Mesenchymal stem cell (in vitro differentiated cells and primary cell): ENCODE results near the gene RPS16.
A peak's percentile ranks its signal among the peaks of the same experiment; 100 is the strongest.

Experiments
- DNase-seq: peaks from one replicate; pipeline ENCODE4 v3.0.0-alpha.2; 2013
- H2AFZ ChIP-seq: one replicate; pipeline ENCODE4 v1.6.1; 2013; ENCODE audit warnings: low read depth, mild to moderate bottlenecking, control low read depth, inconsistent platforms, low read length, moderate library complexity
- H2AK5ac ChIP-seq: 2 replicates; pipeline ENCODE4 v1.6.1; 2013; ENCODE audit warnings: low read length, moderate library complexity, mild to moderate bottlenecking, inconsistent platforms; ENCODE audit not compliant: severe bottlenecking
- H2BK120ac ChIP-seq: one replicate; pipeline ENCODE4 v1.6.1; 2013; ENCODE audit warnings: low read depth, mild to moderate bottlenecking, inconsistent platforms, low read length, moderate library complexity
- H2BK12ac ChIP-seq, 2 experiments: one replicate each; pipeline ENCODE4 v1.6.1; 2013; ENCODE audit warnings: inconsistent platforms in 2 of 2, low read length in 2 of 2, mild to moderate bottlenecking in 2 of 2, moderate library complexity in 2 of 2, control low read depth in 1 of 2
- H2BK15ac ChIP-seq: one replicate; pipeline ENCODE4 v1.6.1; 2013; ENCODE audit warnings: mild to moderate bottlenecking, low read depth, inconsistent platforms; ENCODE audit not compliant: poor library complexity, severe bottlenecking
- H2BK5ac ChIP-seq: 2 replicates; pipeline ENCODE4 v1.6.1; 2013; ENCODE audit warnings: low read depth, mild to moderate bottlenecking, low read length, control low read depth, inconsistent platforms; ENCODE audit not compliant: poor library complexity, severe bottlenecking
- H3K14ac ChIP-seq, 2 experiments: one replicate each; pipeline ENCODE4 v1.6.1; 2013; ENCODE audit warnings: inconsistent platforms in 2 of 2, low read length in 2 of 2, control low read depth in 1 of 2, mild to moderate bottlenecking in 1 of 2, moderate library complexity in 1 of 2
- H3K18ac ChIP-seq, 2 experiments: one replicate each; pipeline ENCODE4 v1.6.1; 2013; ENCODE audit warnings: inconsistent platforms in 2 of 2, low read length in 2 of 2, control low read depth in 1 of 2, low read depth in 1 of 2, mild to moderate bottlenecking in 1 of 2
- H3K23ac ChIP-seq, 2 experiments: one replicate each; pipeline ENCODE4 v1.6.1; 2013; ENCODE audit warnings: inconsistent platforms in 2 of 2, low read length in 2 of 2, mild to moderate bottlenecking in 2 of 2, moderate library complexity in 2 of 2, control low read depth in 1 of 2
- H3K27ac ChIP-seq: 2 replicates; pipeline ENCODE4 v1.5.1; 2013; ENCODE audit warnings: mild to moderate bottlenecking, moderate library complexity, low read length, control low read depth, inconsistent platforms; ENCODE audit not compliant: poor library complexity, severe bottlenecking
- H3K27me3 ChIP-seq, 2 experiments: 2 replicates each; pipeline versions ENCODE4 v1.6.1 to v1.7.0; 2013; ENCODE audit warnings: low read length in 2 of 2, mild to moderate bottlenecking in 2 of 2, moderate library complexity in 2 of 2, control low read depth in 1 of 2, inconsistent platforms in 1 of 2; ENCODE audit not compliant: control insufficient read depth in 1 of 2, insufficient read depth in 1 of 2
- H3K36me3 ChIP-seq, 2 experiments: 2 replicates each; pipeline versions ENCODE4 v1.6.1 to v1.7.0; 2013; ENCODE audit warnings: low read length in 2 of 2, control low read depth in 1 of 2, inconsistent platforms in 1 of 2, low read depth in 1 of 2, mild to moderate bottlenecking in 1 of 2; ENCODE audit not compliant: insufficient read depth in 2 of 2, control insufficient read depth in 1 of 2
- H3K4ac ChIP-seq, 2 experiments: one replicate each; pipeline ENCODE4 v1.6.1; 2013; ENCODE audit warnings: inconsistent platforms in 2 of 2, low read length in 2 of 2, mild to moderate bottlenecking in 2 of 2, moderate library complexity in 2 of 2, control low read depth in 1 of 2, low read depth in 1 of 2
- H3K4me1 ChIP-seq: 2 replicates; pipeline ENCODE4 v1.6.1; 2013; ENCODE audit warnings: low read depth, low read length, control low read depth; ENCODE audit not compliant: control insufficient read depth, insufficient read depth
- H3K4me2 ChIP-seq: 2 replicates; pipeline ENCODE4 v1.6.1; 2013; ENCODE audit warnings: low read length, mild to moderate bottlenecking, inconsistent platforms; ENCODE audit not compliant: poor library complexity, severe bottlenecking
- H3K4me3 ChIP-seq, 2 experiments: 2 replicates each; pipeline versions ENCODE4 v1.5.1 to v1.7.0; 2013; ENCODE audit warnings: low read length in 2 of 2, mild to moderate bottlenecking in 2 of 2, control low read depth in 1 of 2, low read depth in 1 of 2; ENCODE audit not compliant: insufficient read depth in 1 of 2
- H3K79me1 ChIP-seq: replicated peaks from 2 replicates; pipeline ENCODE4 v1.6.1; 2013; ENCODE audit warnings: mild to moderate bottlenecking, control low read depth, low read length, inconsistent platforms; ENCODE audit not compliant: poor library complexity, severe bottlenecking
- H3K9ac ChIP-seq: 2 replicates; pipeline ENCODE4 v1.7.0; 2013; ENCODE audit warnings: mild to moderate bottlenecking, low read length, moderate library complexity
- H3K9me3 ChIP-seq: 2 replicates; pipeline ENCODE4 v1.7.0; 2013; ENCODE audit warnings: mild to moderate bottlenecking, low read length; ENCODE audit not compliant: control insufficient read depth
- H4K8ac ChIP-seq: one replicate; pipeline ENCODE4 v1.6.1; 2013; ENCODE audit warnings: inconsistent platforms, mild to moderate bottlenecking, low read length, moderate library complexity
- H4K91ac ChIP-seq: one replicate; pipeline ENCODE4 v1.6.1; 2013; ENCODE audit warnings: mild to moderate bottlenecking, low read length, inconsistent platforms
- WGBS: methylation state at CpG from one replicate; pipeline ENCODE4 v1.1.7; 2013; ENCODE audit warnings: mixed read lengths; 5-methylcytosine and 5-hydroxymethylcytosine counted together

RPS16 gene

GRCh38 chr19:39390451-39390750, 45.3 kb downstream of the RPS16 start:
- Histone ChIP-seq H2BK5ac (no peak overlapping the region), H3K9me3 (no peaks in the 10 kb centered on the region), H2BK12ac (no peak overlapping the region), H3K23ac (no peak overlapping the region), H4K8ac (peak overlapping the region; percentile 93), H3K4me3 (peak overlapping the region; percentile 88 to 100), H3K4me1 (peaks cover 15% of the 10 kb centered on the region), H3K18ac (peak overlapping the region; percentile 96 to 99), H2AK5ac (peak overlapping the region; percentile 46), H3K27me3 (no peaks in the 10 kb centered on the region), H2BK120ac (no peak overlapping the region), H3K4ac (peak overlapping the region; percentile 69 to 88), H4K91ac (peak overlapping the region; percentile 90), H3K14ac (peak overlapping the region; percentile 9 to 85), H2BK15ac (peak overlapping the region; percentile 94), H3K9ac (peak overlapping the region; percentile 98), H2AFZ (peak overlapping the region; percentile 11), H3K4me2 (peak overlapping the region; percentile 79), H3K27ac (peak overlapping the region; percentile 97), H3K36me3 (peaks cover 49 to 65% of the 10 kb centered on the region in 2 experiments), H3K79me1 (peaks cover 28% of the 10 kb centered on the region)
- DNase-seq: no peak
- WGBS: 4% methylated on average over 10 of the region's 10 CpGs

DNA sequence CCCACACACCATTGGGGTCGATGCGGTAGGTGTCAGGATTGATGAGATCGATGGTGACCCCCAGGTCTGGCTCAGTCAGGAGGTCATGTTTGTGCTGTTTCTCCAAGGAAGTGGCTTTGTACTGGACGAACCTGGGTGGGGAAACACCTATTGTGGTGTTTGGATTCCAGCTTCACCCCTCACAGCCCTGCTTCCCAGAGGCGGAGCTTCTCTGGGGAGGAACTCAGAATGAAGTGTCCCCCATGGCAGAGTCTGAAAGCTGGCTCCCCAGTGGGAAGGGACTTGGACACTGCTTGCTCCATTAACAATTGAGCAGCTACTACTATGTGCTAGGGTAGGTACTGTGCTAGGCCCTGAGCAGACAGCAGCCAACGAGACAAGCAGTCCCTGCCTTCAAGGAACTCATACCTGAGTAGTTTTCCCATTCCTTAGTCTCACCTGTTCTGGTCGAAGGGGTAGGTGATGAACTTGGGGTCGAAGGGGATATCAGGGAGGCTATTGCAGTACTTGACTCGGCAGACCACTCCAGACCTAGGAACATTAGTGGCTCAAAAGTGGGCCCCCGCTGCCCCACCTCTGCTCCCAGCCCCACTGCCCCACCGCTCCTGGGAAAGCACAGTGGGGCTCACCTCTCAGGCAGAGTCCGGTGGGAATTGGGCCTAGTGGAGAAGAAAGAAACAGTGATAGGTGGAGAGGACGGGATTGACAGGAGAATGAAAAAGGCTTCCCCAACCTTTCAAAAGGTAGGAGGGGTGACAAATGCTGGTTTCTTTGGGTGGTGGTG, 45.9 kb downstream of the RPS16 start:
- H3K79me1 ChIP-seq: peaks cover 29% of the 10 kb centered on the region
- no peak overlapping the region for H3K23ac ChIP-seq
- 82% methylated on average over 12 of the region's 13 CpGs for WGBS
- H3K27ac ChIP-seq: no peak overlapping the region
- H2BK15ac ChIP-seq: peak overlapping the region; percentile 8
- H4K91ac ChIP-seq: no peak overlapping the region
- H4K8ac ChIP-seq: no peak overlapping the region
- H3K18ac ChIP-seq: no peak overlapping the region
- no peak overlapping the region for H2AFZ ChIP-seq
- peaks cover 49 to 65% of the 10 kb centered on the region in 2 experiments for H3K36me3 ChIP-seq
- no peak overlapping the region for H3K4ac ChIP-seq
- H3K9me3 ChIP-seq: no peaks in the 10 kb centered on the region
- H3K4me3 ChIP-seq: peak overlapping the region; percentile 41 to 100
- H3K14ac ChIP-seq: no peak overlapping the region
- no peak overlapping the region for H2BK5ac ChIP-seq
- H3K4me1 ChIP-seq: peaks cover 18% of the 10 kb centered on the region
- no peak overlapping the region for H2AK5ac ChIP-seq
- no peaks in the 10 kb centered on the region for H3K27me3 ChIP-seq
- H3K9ac ChIP-seq: peak overlapping the region; percentile 98
- peak overlapping the region; percentile 64 for H2BK120ac ChIP-seq
- peak overlapping the region; percentile 79 for H3K4me2 ChIP-seq
- DNase-seq: no peak
- no peak overlapping the region for H2BK12ac ChIP-seq

GRCh38 chr19:39388657-39389056, 47.1 kb downstream of the RPS16 start:
- no peak overlapping the region for H3K23ac ChIP-seq
- H2BK120ac ChIP-seq: no peak overlapping the region
- no peak overlapping the region for H3K18ac ChIP-seq
- no peak overlapping the region for H4K8ac ChIP-seq
- H2BK5ac ChIP-seq: no peak overlapping the region
- no peak overlapping the region for H3K9ac ChIP-seq
- H2AFZ ChIP-seq: no peak overlapping the region
- no peaks in the 10 kb centered on the region for H3K9me3 ChIP-seq
- peaks cover 52 to 67% of the 10 kb centered on the region in 2 experiments for H3K36me3 ChIP-seq
- WGBS: 98% methylated on average over 5 of the region's 5 CpGs
- peaks cover 25% of the 10 kb centered on the region for H3K79me1 ChIP-seq
- H3K4ac ChIP-seq: no peak overlapping the region
- no peaks in the 10 kb centered on the region for H3K27me3 ChIP-seq
- no peak overlapping the region for H3K27ac ChIP-seq
- H4K91ac ChIP-seq: no peak overlapping the region
- no peak overlapping the region for H3K4me2 ChIP-seq
- no peak overlapping the region for H3K14ac ChIP-seq
- H3K4me3 ChIP-seq: no peak overlapping the region
- DNase-seq: no peak
- no peak overlapping the region for H2BK12ac ChIP-seq
- peaks cover 18% of the 10 kb centered on the region for H3K4me1 ChIP-seq
- no peak overlapping the region for H2AK5ac ChIP-seq
- H2BK15ac ChIP-seq: no peak overlapping the region

GRCh38 chr19:39386557-39386956, 49.2 kb downstream of the RPS16 start:
- H3K14ac ChIP-seq: no peak overlapping the region
- H3K4me1 ChIP-seq: peaks cover 15% of the 10 kb centered on the region
- H2BK120ac ChIP-seq: no peak overlapping the region
- H3K27me3 ChIP-seq: no peaks in the 10 kb centered on the region
- no peak overlapping the region for H3K23ac ChIP-seq
- peaks cover 16% of the 10 kb centered on the region for H3K79me1 ChIP-seq
- H3K4me2 ChIP-seq: no peak overlapping the region
- H3K4me3 ChIP-seq: no peak overlapping the region
- no peaks in the 10 kb centered on the region for H3K9me3 ChIP-seq
- H3K27ac ChIP-seq: no peak overlapping the region
- H4K8ac ChIP-seq: no peak overlapping the region
- H2BK15ac ChIP-seq: no peak overlapping the region
- H3K18ac ChIP-seq: no peak overlapping the region
- DNase-seq: no peak
- H3K9ac ChIP-seq: no peak overlapping the region
- H2AK5ac ChIP-seq: no peak overlapping the region
- no peak overlapping the region for H2BK12ac ChIP-seq
- H2BK5ac ChIP-seq: no peak overlapping the region
- no peak overlapping the region for H2AFZ ChIP-seq
- WGBS: 100% methylated on average over 3 of the region's 7 CpGs
- no peak overlapping the region for H4K91ac ChIP-seq
- no peak overlapping the region for H3K4ac ChIP-seq
- peaks cover 69 to 79% of the 10 kb centered on the region in 2 experiments for H3K36me3 ChIP-seq
